Activated T-cell treated with anti-CD3 and anti-CD28 coated beads for 48 hours (primary cell): ENCODE measurements around the gene ZNF74.
"Not testable (repeated sequence)": the region's sequence is repeated elsewhere in the genome, so short reads cannot be mapped to it uniquely, and the experiment has no call there.

ENCODE experiments used
- DNase-seq: peaks from one replicate; pipeline ENCODE4 v3.0.0-alpha.2; 2020; ENCODE audit warnings: low read depth

Gene ZNF74

GRCh38 chr22:20400606-20401375 lies 6.8 kb downstream of the ZNF74 start:
- DNase-seq, result no peak

- DNase-seq, result no peak
Observed at GRCh38 chr22:20401376-20402014, 7.5 kb downstream of the ZNF74 start.

- no peak for DNase-seq
Observed at GRCh38 chr22:20402960-20403778, 9.2 kb downstream of the ZNF74 start.

- no peak for DNase-seq
Observed at GRCh38 chr22:20403779-20404140, 9.8 kb downstream of the ZNF74 start.

- no peak for DNase-seq
Observed at GRCh38 chr22:20404881-20405280, 10.9 kb downstream of the ZNF74 start.

GRCh38 chr22:20405291-20405930 lies 11.5 kb downstream of the ZNF74 start:
- no peak for DNase-seq

- DNase-seq, result no peak
Observed at GRCh38 chr22:20405931-20406685, 12.2 kb downstream of the ZNF74 start.

- no peak for DNase-seq
Observed at GRCh38 chr22:20406686-20407408, 12.9 kb downstream of the ZNF74 start.

GRCh38 chr22:20407829-20408228 lies 13.9 kb downstream of the ZNF74 start:
- DNase-seq, result no peak

- DNase-seq, result no peak
Observed at GRCh38 chr22:20408891-20409290, 14.9 kb downstream of the ZNF74 start.

GRCh38 chr22:20409385-20409784 lies 15.4 kb downstream of the ZNF74 start:
- DNase-seq, result not testable (repeated sequence)

GRCh38 chr22:20412474-20413216 lies 18.7 kb downstream of the ZNF74 start:
- DNase-seq, result no peak

GRCh38 chr22:20413217-20414058 lies 19.5 kb downstream of the ZNF74 start:
- DNase-seq, result no peak

- DNase-seq, result no peak
Observed at GRCh38 chr22:20414059-20414440, 20.1 kb downstream of the ZNF74 start.

- no peak for DNase-seq
Observed at GRCh38 chr22:20414450-20414849, 20.5 kb downstream of the ZNF74 start.

GRCh38 chr22:20415241-20415640 lies 21.3 kb downstream of the ZNF74 start:
- DNase-seq, result not testable (repeated sequence)

- not testable (repeated sequence) for DNase-seq
Observed at GRCh38 chr22:20415699-20416098, 21.7 kb downstream of the ZNF74 start.

- DNase-seq, result peak; percentile 66
Observed at GRCh38 chr22:20418211-20418788, 24.3 kb downstream of the ZNF74 start.

- no peak for DNase-seq
Observed at GRCh38 chr22:20419664-20419951, 25.7 kb downstream of the ZNF74 start.
